ENCODE data around the gene C16orf82. TPM values are rescaled to one million over a fixed set of nuclear protein-coding genes. Genes with fewer than 3 reads are reported as not detected.

C16orf82 gene
- total and polyA plus RNA-seq, 8 donors, result not detected

DNA sequence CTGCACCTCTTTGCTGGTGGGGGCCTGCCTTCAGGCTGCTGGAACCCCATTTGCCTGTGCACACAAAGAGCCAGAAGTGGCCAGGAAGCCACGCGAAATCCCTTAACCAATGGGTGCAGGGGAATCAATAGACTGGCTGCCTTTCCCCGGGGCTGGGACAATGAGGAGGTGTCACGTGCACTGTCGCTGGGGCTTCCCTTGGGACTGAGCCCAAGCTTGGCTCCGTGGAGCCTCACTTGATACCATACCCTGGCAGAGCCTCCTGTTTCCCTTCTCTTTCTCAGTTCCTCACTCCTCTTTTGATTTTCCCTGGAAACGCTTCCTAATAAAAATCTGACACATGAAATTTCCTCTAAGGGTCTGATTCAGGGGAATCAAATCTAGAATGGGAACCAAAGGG is 38.8 kb upstream of the C16orf82 start:
- H3K27ac ChIP-seq, result no peak overlapping the region
- H3K4me3 ChIP-seq, result no peak overlapping the region
- WGBS, 5 donors, result 66 to 83% (median 70%) methylated on average over 6 to 7 of the region's 7 CpGs
- H3K36me3 ChIP-seq, result no peaks in the 10 kb centered on the region
- H3K27me3 ChIP-seq, result peaks cover 0 to 5% (median 0%) of the 10 kb centered on the region in 3 donors
- H3K4me1 ChIP-seq, result no peaks in the 10 kb centered on the region
- H3K9me3 ChIP-seq, result peaks cover 0 to 6% (median 2%) of the 10 kb centered on the region in 4 donors
- intact Hi-C loops (cut with DNase I; ENCODE audit: low total_unique reads), result no loop called here
- TF ChIP-seq EP300 (IDR thresholded peaks at IDR 0.05), result no peak
- no peak for TF ChIP-seq POLR2AphosphoS5 (IDR thresholded peaks at IDR 0.05)
- no peak for TF ChIP-seq POLR2A (IDR thresholded peaks at IDR 0.05)
- TF ChIP-seq, protein P1, sequence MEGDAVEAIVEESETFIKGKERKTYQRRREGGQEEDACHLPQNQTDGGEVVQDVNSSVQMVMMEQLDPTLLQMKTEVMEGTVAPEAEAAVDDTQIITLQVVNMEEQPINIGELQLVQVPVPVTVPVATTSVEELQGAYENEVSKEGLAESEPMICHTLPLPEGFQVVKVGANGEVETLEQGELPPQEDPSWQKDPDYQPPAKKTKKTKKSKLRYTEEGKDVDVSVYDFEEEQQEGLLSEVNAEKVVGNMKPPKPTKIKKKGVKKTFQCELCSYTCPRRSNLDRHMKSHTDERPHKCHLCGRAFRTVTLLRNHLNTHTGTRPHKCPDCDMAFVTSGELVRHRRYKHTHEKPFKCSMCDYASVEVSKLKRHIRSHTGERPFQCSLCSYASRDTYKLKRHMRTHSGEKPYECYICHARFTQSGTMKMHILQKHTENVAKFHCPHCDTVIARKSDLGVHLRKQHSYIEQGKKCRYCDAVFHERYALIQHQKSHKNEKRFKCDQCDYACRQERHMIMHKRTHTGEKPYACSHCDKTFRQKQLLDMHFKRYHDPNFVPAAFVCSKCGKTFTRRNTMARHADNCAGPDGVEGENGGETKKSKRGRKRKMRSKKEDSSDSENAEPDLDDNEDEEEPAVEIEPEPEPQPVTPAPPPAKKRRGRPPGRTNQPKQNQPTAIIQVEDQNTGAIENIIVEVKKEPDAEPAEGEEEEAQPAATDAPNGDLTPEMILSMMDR (IDR thresholded peaks at IDR 0.05), result no peak
- no peak for DNase-seq

DNA sequence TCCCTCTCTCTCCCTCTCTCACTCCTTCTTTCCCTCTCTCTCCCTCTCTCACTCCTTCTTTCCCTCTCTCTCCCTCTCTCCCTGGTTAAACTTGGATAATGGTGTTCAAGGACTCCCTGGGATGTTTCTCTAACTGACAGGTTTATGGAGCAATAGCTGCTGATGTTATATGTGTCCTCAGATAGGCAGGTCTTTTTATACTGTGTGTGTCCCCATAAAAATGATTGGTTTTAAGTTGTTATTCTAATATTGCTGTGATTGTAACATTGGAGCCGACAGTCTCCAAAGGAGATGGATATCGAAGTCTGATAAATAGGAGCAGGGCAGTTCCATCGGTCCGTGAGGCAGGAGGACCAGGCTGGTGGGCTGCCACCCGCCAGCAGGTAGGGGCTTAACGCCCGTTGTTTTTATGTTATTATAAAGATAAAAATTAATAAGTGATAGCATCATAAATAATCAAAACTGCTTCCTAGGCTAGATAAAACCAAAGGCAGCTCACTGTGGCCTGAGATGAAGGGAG is 38.1 kb upstream of the C16orf82 start:
- H3K27ac ChIP-seq, result no peak overlapping the region
- H3K36me3 ChIP-seq, result no peaks in the 10 kb centered on the region
- peaks cover 0 to 1% (median 0%) of the 10 kb centered on the region in 4 donors for H3K9me3 ChIP-seq
- TF ChIP-seq EP300 (IDR thresholded peaks at IDR 0.05) (no peak), POLR2AphosphoS5 (IDR thresholded peaks at IDR 0.05) (no peak), POLR2A (IDR thresholded peaks at IDR 0.05) (no peak)
- TF ChIP-seq, protein P1 (IDR thresholded peaks at IDR 0.05), result no peak
- peaks cover 0 to 5% (median 0%) of the 10 kb centered on the region in 3 donors for H3K27me3 ChIP-seq
- no peaks in the 10 kb centered on the region for H3K4me1 ChIP-seq
- no peak for DNase-seq
- 80 to 87% (median 83%) methylated on average over 7 of the region's 7 CpGs for WGBS, 5 donors
- no peak overlapping the region for H3K4me3 ChIP-seq
- intact Hi-C loops (cut with DNase I; ENCODE audit: low total_unique reads), result no loop called here

DNA sequence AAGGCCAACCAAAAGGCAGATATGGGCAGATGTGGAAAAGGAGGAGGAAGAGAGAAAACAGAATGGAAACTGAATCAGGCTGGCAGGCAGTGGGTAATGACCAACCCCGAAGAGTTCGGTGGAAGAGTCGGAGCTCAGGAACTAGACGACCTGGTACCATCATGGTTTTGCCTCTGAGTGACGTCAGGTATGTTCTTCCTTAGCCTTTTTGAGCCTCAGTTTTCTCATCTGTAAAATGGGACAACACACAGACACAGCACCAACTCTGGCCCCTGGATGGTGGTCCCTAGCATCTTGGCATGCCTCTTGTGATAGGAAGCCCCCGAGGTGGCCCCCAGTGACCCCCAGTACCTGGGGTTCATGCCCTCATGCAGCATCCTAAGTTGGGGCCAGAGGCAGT is 37.2 kb upstream of the C16orf82 start:
- TF ChIP-seq, protein P1 (IDR thresholded peaks at IDR 0.05), result no peak
- TF ChIP-seq POLR2A (IDR thresholded peaks at IDR 0.05) (no peak), EP300 (IDR thresholded peaks at IDR 0.05) (no peak), POLR2AphosphoS5 (IDR thresholded peaks at IDR 0.05) (no peak)
- H3K27me3 ChIP-seq, result peaks cover 0 to 5% (median 0%) of the 10 kb centered on the region in 3 donors
- H3K4me3 ChIP-seq, result no peak overlapping the region
- intact Hi-C loops (cut with DNase I; ENCODE audit: low total_unique reads), result no loop called here
- no peaks in the 10 kb centered on the region for H3K9me3 ChIP-seq
- no peak overlapping the region for H3K27ac ChIP-seq
- H3K36me3 ChIP-seq, result no peaks in the 10 kb centered on the region
- WGBS, 5 donors, result 79 to 85% (median 83%) methylated on average over 6 of the region's 6 CpGs
- DNase-seq, result no peak
- H3K4me1 ChIP-seq, result no peaks in the 10 kb centered on the region

DNA sequence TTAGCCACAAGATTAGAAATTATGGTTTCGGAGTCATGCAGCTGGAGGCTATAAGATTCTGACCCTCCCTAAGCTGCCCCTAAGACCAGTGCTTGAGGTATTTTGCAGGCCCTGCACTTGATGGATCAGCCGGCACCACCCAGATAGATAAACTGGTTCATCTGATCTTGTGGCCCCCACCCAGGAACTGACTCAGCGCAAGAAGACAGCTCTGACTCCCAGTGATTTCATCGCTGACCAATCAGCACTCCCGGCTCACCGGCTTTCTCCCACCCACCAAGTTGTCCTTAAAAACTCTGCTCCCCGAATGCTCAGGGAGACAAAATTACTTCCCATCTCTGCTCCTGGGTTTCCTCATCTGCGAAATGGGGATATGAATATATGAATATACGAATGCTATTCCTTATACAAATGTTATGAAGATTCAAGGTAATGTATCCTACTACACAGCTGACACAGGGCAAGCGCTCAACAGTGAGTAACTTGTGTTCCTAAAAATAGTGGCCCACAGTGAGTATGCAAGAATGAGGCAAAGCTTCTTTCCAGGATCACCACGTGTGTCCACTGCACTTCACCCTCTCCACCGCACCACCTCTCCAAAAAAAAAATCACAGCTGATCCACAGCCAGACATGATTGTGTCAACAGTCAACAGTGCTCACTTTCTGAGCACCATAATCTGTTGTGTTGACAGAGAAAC is 33.3 kb upstream of the C16orf82 start:
- Histone ChIP-seq H3K27me3 (peaks cover 0 to 5% (median 0%) of the 10 kb centered on the region in 3 donors), H3K4me1 (no peaks in the 10 kb centered on the region), H3K4me3 (no peak overlapping the region), H3K27ac (no peak overlapping the region), H3K36me3 (no peaks in the 10 kb centered on the region), H3K9me3 (no peaks in the 10 kb centered on the region)
- intact Hi-C loops (cut with DNase I; ENCODE audit: low total_unique reads), result no loop called here
- DNase-seq, result no peak
- TF ChIP-seq, protein P1 (IDR thresholded peaks at IDR 0.05), result no peak
- TF ChIP-seq POLR2A (IDR thresholded peaks at IDR 0.05), result no peak
- TF ChIP-seq POLR2AphosphoS5 (IDR thresholded peaks at IDR 0.05), result no peak
- no peak for TF ChIP-seq EP300 (IDR thresholded peaks at IDR 0.05)
- whole genome bisulfite sequencing, 5 donors, result 84 to 91% (median 89%) methylated on average over 12 of the region's 12 CpGs

Data from stomach (tissue), 9 donors.